MCF 10A (cell line): ENCODE results near the gene SAMD4B. TPM values are rescaled to one million over a fixed set of nuclear protein-coding genes. Genes with fewer than 3 reads are reported as not detected.

Experiments used
- BruUV-seq: library from RNA; stranded (reverse); fragments of 400-500 nt; replicated peaks from 2 replicates; lab custom pipeline; 2021; lab: Mats Ljungman, UMichigan
- CTCF ChIA-PET: fragments of 300-600 bp; sonication (Branson Sonifier 250); formaldehyde crosslinking; extraction: SDS; loops from one replicate; lab custom pipeline; 2021; ENCODE audit warnings: antibody characterized with exemption, inconsistent platforms; lab: Yijun Ruan, JAX
- POLR2A ChIA-PET: fragments of 300-600, 350-650 bp; sonication (Branson Sonifier 250); formaldehyde crosslinking; extraction: SDS; loops from one replicate; lab custom pipeline; 2020; ENCODE audit warnings: antibody characterized with exemption, inconsistent platforms; lab: Yijun Ruan, JAX
- DNase-seq: peaks from one replicate; pipeline ENCODE4 v3.0.0-alpha.2; 2018; ENCODE audit not compliant: unreplicated experiment
- H3K27ac Mint-ChIP-seq: one replicate; pipeline ENCODE4 v1.8.0; 2022; ENCODE audit warnings: mild to moderate bottlenecking, low read depth, mixed read lengths; ENCODE audit not compliant: unreplicated experiment
- H3K27me3 Mint-ChIP-seq: one replicate; pipeline ENCODE4 v1.8.0; 2022; ENCODE audit warnings: mixed read lengths; ENCODE audit not compliant: insufficient read depth, unreplicated experiment
- H3K36me3 Mint-ChIP-seq: one replicate; pipeline ENCODE4 v1.8.0; 2022; ENCODE audit warnings: mild to moderate bottlenecking, moderate library complexity, mixed read lengths; ENCODE audit not compliant: insufficient read depth, unreplicated experiment
- H3K4me1 Mint-ChIP-seq: one replicate; pipeline ENCODE4 v1.8.0; 2022; ENCODE audit warnings: mixed read lengths; ENCODE audit not compliant: insufficient read depth, unreplicated experiment
- H3K4me3 Mint-ChIP-seq: one replicate; pipeline ENCODE4 v1.8.0; 2022; ENCODE audit warnings: mild to moderate bottlenecking, moderate library complexity, mixed read lengths; ENCODE audit not compliant: unreplicated experiment
- H3K9me3 Mint-ChIP-seq: one replicate; pipeline ENCODE4 v1.8.0; 2022; ENCODE audit warnings: mixed read lengths; ENCODE audit not compliant: unreplicated experiment
- CTCF ChIP-seq: fragments of 200-600 bp; IDR thresholded peaks from one replicate; pipeline ENCODE4 v1.8.0; 2022; ENCODE audit warnings: antibody characterized with exemption, mild to moderate bottlenecking; ENCODE audit not compliant: unreplicated experiment
- intact Hi-C: fragments of 100-400 bp; cut with micrococcal nuclease; formaldehyde crosslinking; loops from 2 replicates; pipeline ENCODE4 v1.14.1; 2022
- total RNA-seq: library from RNA; stranded (reverse); gene quantifications from 2 replicates; pipeline ENCODE4 v1.2.3, GENCODE V29; 2022

The SAMD4B gene
- total RNA-seq, 1 experiment from 2014 or later, result 65.4 TPM

- CTCF ChIA-PET, result interaction anchor here (3.0 to 4.2 kb wide), 2 partner anchors 12 kb away, joined by 20 to 80 read pairs; partner anchors contain the start of gene PLEKHG2
- Mint-ChIP-seq H3K36me3 (peaks cover 13% of the 10 kb centered on the region), H3K4me3 (no peak overlapping the region), H3K9me3 (no peaks in the 10 kb centered on the region), H3K27ac (peak overlapping the region; percentile 92), H3K4me1 (peaks cover 45% of the 10 kb centered on the region), H3K27me3 (no peaks in the 10 kb centered on the region)
- POLR2A ChIA-PET, result interaction anchor here (0.6 to 4.8 kb wide), 8 partner anchors 9 to 58 kb away, joined by 3 to 110 read pairs (median 6); partner anchors contain the start of genes MED29, PAF1, PLEKHG2 and RPS16
- no peak for DNase-seq
- BruUV-seq, result no TSS peak
- no peak for TF ChIP-seq CTCF
- intact Hi-C loops, result loop anchor here (5.0 kb wide), 1 partner anchor 133 kb away; the partner anchor contains the start of gene EID2B
Measured at GRCh38 chr19:39399668-39400050, 57.4 kb downstream of the SAMD4B start.

DNA sequence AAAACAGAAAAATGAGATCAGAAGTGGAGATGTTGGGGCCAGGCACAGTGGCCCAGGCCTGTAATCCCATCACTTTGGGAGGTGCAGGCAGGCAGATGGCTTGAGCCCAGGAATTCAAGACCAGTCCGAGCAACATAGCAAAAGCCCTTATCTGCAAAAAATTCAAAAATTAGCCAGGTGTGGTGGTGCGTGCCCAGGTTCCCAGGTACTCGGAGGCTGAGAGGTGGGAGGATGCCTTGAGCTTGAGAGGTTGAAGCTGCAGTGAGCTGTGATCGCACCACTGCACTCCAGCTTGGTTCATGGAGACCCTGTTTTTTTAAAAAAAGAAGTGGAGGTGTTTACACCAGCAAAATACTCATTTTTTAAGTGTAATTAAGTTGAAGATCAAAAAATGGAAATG is 57.8 kb downstream of the SAMD4B start:
- Mint-ChIP-seq H3K36me3 (peaks cover 9% of the 10 kb centered on the region), H3K27me3 (no peaks in the 10 kb centered on the region), H3K4me3 (no peak overlapping the region), H3K4me1 (peaks cover 45% of the 10 kb centered on the region), H3K27ac (no peak overlapping the region), H3K9me3 (no peaks in the 10 kb centered on the region)
- ChIA-PET CTCF (interaction anchor here (0.6 to 3.0 kb wide), 2 partner anchors 12 to 14 kb away, joined by 4 to 20 read pairs; partner anchors contain the start of gene PLEKHG2), POLR2A (interaction anchor here (0.6 to 4.8 kb wide), 7 partner anchors 9 to 58 kb away, joined by 3 to 56 read pairs (median 4); partner anchors contain the start of genes MED29, PAF1, PLEKHG2 and RPS16)
- DNase-seq, result no peak
- intact Hi-C loops, result no loop called here
- no peak for TF ChIP-seq CTCF
- BruUV-seq, result no TSS peak

DNA sequence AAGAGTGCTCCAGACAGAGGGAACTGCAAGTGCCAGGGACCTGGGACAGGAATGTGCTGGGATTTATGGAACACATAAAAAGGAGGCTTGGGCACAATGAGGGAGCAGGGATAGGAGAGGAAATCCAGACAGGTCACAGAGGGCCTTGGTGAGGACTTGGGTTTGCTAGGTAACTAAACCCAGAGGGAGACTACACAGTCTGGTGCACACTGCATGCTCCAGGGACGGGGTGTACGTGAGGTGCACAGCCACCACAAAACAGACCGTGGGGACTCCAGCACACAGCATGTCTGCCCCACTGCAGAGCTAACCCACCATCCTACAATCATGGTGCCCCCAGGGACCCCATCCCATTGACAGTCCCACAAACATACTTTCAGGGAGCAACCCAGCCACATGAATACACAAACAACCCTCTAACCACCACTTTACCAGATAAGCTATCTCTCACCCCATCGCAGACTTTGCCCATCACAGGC is 58.9 kb downstream of the SAMD4B start:
- POLR2A ChIA-PET, result interaction anchor here (1.4 to 4.8 kb wide), 8 partner anchors 8 to 59 kb away, joined by 4 to 56 read pairs (median 12); partner anchors contain the start of genes MED29, PAF1, PLEKHG2 and RPS16
- Mint-ChIP-seq H3K36me3 (peaks cover 9% of the 10 kb centered on the region), H3K27ac (peak overlapping the region; percentile 100), H3K9me3 (no peaks in the 10 kb centered on the region), H3K27me3 (no peaks in the 10 kb centered on the region), H3K4me3 (no peak overlapping the region), H3K4me1 (peaks cover 48% of the 10 kb centered on the region)
- no peak for TF ChIP-seq CTCF
- BruUV-seq, result no TSS peak
- intact Hi-C loops, result no loop called here
- CTCF ChIA-PET, result interaction anchor here (0.6 to 3.0 kb wide), 3 partner anchors 11 to 172 kb away, joined by 5 to 20 read pairs (median 6); partner anchors contain the start of gene PLEKHG2
- no peak for DNase-seq
